Esophagus squamous epithelium (tissue), 5 donors: ENCODE measurements around the gene MPG. TPM values are rescaled to one million over a fixed set of nuclear protein-coding genes. Genes with fewer than 3 reads are reported as not detected.

Experiments
- DNase-seq: peaks from one replicate; lab custom pipeline; 2025; lab: John Stamatoyannopoulos, UW
- H3K27ac ChIP-seq, 4 donors: fragments of 200-600 bp; sonication (generic); one replicate each; pipeline ENCODE4 v1.5.1; 2016 to 2019; ENCODE audit warnings: mild to moderate bottlenecking in 1 of 4
- H3K27me3 ChIP-seq, 4 donors: fragments of 200-600 bp; sonication (generic); 1 replicate in 3 of 4; 2 replicates in 1 of 4; pipeline versions ENCODE4 v1.5.1 to v1.6.0; 2017 to 2021; ENCODE audit warnings: antibody characterized with exemption in 1 of 4
- H3K36me3 ChIP-seq, 3 donors: fragments of 200-600 bp; sonication (generic); one replicate each; pipeline ENCODE4 v1.5.1; 2016 to 2019
- H3K4me1 ChIP-seq, 3 donors: fragments of 200-600 bp; sonication (generic); one replicate each; pipeline ENCODE4 v1.5.1; 2017 to 2019
- H3K4me3 ChIP-seq, 4 donors: fragments of 200-600 bp; sonication (generic); 1 replicate in 3 of 4; 2 replicates in 1 of 4; pipeline ENCODE4 v1.5.1; 2016 to 2019; ENCODE audit warnings: mild to moderate bottlenecking in 2 of 4, moderate library complexity in 1 of 4
- H3K9me3 ChIP-seq, 3 donors: fragments of 200-600 bp; sonication (generic); one replicate each; pipeline ENCODE4 v1.5.1; 2016 to 2019
- CTCF ChIP-seq, 6 experiments: fragments of 450-650 bp in 4 of 6; fragments of 200-600 bp in 2 of 6; sonication (generic) in 2 of 6; IDR thresholded peaks; one replicate each; pipeline ENCODE4 v1.5.1; 2016 to 2019; ENCODE audit warnings: antibody characterized with exemption in 6 of 6, mild to moderate bottlenecking in 4 of 6, moderate library complexity in 4 of 6
- POLR2A ChIP-seq, 4 donors: fragments of 450-650 bp; IDR thresholded peaks; one replicate each; pipeline ENCODE4 v1.6.1; 2017; ENCODE audit warnings: antibody characterized with exemption in 4 of 4, mild to moderate bottlenecking in 4 of 4, moderate library complexity in 3 of 4
- WGBS, 2 donors: methylation state at CpG; one replicate each; pipeline ENCODE4 v1.1.5; 2018; 5-methylcytosine and 5-hydroxymethylcytosine counted together
- intact Hi-C: fragments of 100-400 bp; cut with DNase I; formaldehyde crosslinking; loops from one replicate; pipeline ENCODE4 v1.15.0; 2022
- total RNA-seq, 4 donors: library from RNA; depleted of rRNA; stranded (reverse); fragments of >200 nt; gene quantifications; one replicate each; pipeline ENCODE4 v1.1.0, GENCODE V29; 2016
- donor health status: DM: yes; HTN: yes; CAD: no.

The MPG gene
- total RNA-seq, 4 donors from 2014 or later = 47.4 to 72.1 (median 68.3) TPM

- Histone ChIP-seq H3K4me1 (peaks cover 0 to 22% (median 4%) of the 10 kb centered on the region in 3 donors), H3K36me3 (peaks cover 0 to 22% (median 0%) of the 10 kb centered on the region in 3 donors), H3K27me3 (no peaks in the 10 kb centered on the region), H3K27ac (peak overlapping the region in 2 of 4 donors; percentile 33 to 57), H3K4me3 (no peak overlapping the region), H3K9me3 (no peaks in the 10 kb centered on the region)
- TF ChIP-seq POLR2A (IDR thresholded peaks at IDR 0.05) = no peak
- no peak for TF ChIP-seq CTCF (IDR thresholded peaks at IDR 0.05)
- WGBS, 2 donors = 65 to 89% methylated on average over 6 to 11 of the region's 13 CpGs
- no peak for DNase-seq
- intact Hi-C loops = no loop called here
Observed at GRCh38 chr16:38941-39892, 38.8 kb upstream of the MPG start.

DNA sequence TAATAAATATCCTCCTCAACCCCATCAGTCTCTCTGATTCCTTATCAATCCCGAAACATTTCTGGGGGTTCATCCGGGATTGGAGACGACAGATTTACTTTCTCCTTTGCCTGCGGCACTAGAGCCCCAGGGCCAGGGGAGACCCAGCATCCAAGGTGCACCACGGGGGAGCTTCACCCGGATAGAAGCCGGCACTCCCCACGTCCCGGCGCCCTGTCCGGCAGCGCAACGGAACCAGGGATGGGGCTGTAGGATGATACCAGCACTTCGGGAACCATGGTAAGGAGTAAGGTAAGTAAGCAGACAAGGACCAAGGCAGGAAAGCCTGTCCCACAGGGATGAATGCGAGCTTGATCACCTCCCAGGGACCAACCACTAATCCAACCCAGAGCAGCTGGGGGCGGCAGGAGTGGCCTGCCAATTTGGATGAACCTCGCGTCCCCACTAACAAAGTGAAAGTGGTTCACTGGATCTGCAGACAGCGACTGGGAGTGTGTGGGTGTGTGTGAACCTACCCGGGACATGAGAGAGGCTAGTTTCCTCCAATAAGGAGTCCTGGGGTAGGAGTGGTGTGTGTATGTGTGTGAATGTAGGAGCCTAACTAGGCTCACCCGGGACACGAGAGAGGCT, 36.5 kb upstream of the MPG start:
- WGBS, 2 donors = 76 to 78% methylated on average over 6 to 16 of the region's 22 CpGs
- Histone ChIP-seq H3K4me1 (peaks cover 0 to 22% (median 4%) of the 10 kb centered on the region in 3 donors), H3K4me3 (no peak overlapping the region), H3K9me3 (no peaks in the 10 kb centered on the region), H3K27me3 (no peaks in the 10 kb centered on the region), H3K36me3 (peaks cover 0 to 42% (median 0%) of the 10 kb centered on the region in 3 donors), H3K27ac (no peak overlapping the region)
- DNase-seq = no peak
- intact Hi-C loops = no loop called here
- TF ChIP-seq CTCF (IDR thresholded peaks at IDR 0.05) (no peak), POLR2A (IDR thresholded peaks at IDR 0.05) (no peak)

GRCh38 chr16:42069-42457, 36.0 kb upstream of the MPG start:
- TF ChIP-seq POLR2A (IDR thresholded peaks at IDR 0.05) (no peak), CTCF (IDR thresholded peaks at IDR 0.05) (no peak)
- Histone ChIP-seq H3K27ac (no peak overlapping the region), H3K4me1 (peaks cover 0 to 22% (median 4%) of the 10 kb centered on the region in 3 donors), H3K27me3 (no peaks in the 10 kb centered on the region), H3K4me3 (no peak overlapping the region), H3K9me3 (no peaks in the 10 kb centered on the region), H3K36me3 (peaks cover 0 to 48% (median 0%) of the 10 kb centered on the region in 3 donors)
- no peak for DNase-seq
- intact Hi-C loops = no loop called here
- 89% methylated on average over 11 of the region's 11 CpGs for WGBS, 2 donors

DNA sequence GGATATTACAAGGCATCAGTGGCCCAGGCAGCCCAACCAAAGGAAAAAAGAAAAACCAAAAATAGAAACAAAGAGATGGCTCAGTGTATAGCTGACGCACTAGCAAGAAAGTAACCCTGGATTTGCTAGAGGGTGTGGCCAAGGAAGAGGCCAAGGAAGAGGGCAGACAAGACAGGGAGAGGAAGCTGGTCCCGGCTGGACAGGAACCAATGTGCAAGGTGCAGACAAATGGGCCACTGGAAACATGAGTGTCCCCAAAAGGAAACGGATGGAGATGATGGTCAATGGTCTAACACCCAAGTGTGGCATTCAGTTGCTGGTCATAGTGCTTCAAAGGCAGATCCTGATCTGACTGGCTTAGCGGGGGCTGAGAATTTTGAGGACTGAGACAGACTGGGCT, 35.3 kb upstream of the MPG start:
- intact Hi-C loops = no loop called here
- H3K27ac ChIP-seq = no peak overlapping the region
- no peaks in the 10 kb centered on the region for H3K27me3 ChIP-seq
- WGBS, 2 donors = 75 to 87% methylated on average over 4 of the region's 4 CpGs
- peaks cover 0 to 18% (median 4%) of the 10 kb centered on the region in 3 donors for H3K4me1 ChIP-seq
- H3K4me3 ChIP-seq = no peak overlapping the region
- TF ChIP-seq CTCF (IDR thresholded peaks at IDR 0.05) = no peak
- TF ChIP-seq POLR2A (IDR thresholded peaks at IDR 0.05) = no peak
- peaks cover 0 to 52% (median 0%) of the 10 kb centered on the region in 3 donors for H3K36me3 ChIP-seq
- no peaks in the 10 kb centered on the region for H3K9me3 ChIP-seq
- no peak for DNase-seq

GRCh38 chr16:43294-43693, 34.7 kb upstream of the MPG start:
- Histone ChIP-seq H3K4me3 (no peak overlapping the region), H3K27me3 (no peaks in the 10 kb centered on the region), H3K9me3 (no peaks in the 10 kb centered on the region), H3K4me1 (peaks cover 0 to 12% (median 4%) of the 10 kb centered on the region in 3 donors), H3K36me3 (peaks cover 0 to 56% (median 0%) of the 10 kb centered on the region in 3 donors), H3K27ac (peak overlapping the region in 2 of 4 donors; percentile 39 to 41)
- intact Hi-C loops = no loop called here
- DNase-seq = no peak
- 49 to 77% methylated on average over 5 of the region's 5 CpGs for WGBS, 2 donors
- TF ChIP-seq POLR2A (IDR thresholded peaks at IDR 0.05) (no peak), CTCF (IDR thresholded peaks at IDR 0.05) (no peak)
